HepG2 (cell line): ENCODE data around the gene GFRA4. TPM values are rescaled to one million over a fixed set of nuclear protein-coding genes. Genes with fewer than 3 reads are reported as not detected.

Source experiments
- PAX8 ChIP-seq: sonication (generic); formaldehyde crosslinking; IDR thresholded peaks from 2 replicates; pipeline ENCODE4 v1.8.0; 2022; ENCODE audit warnings: mild to moderate bottlenecking, missing genetic modification reagents, borderline replicate concordance
- polyA plus RNA-seq, 8 experiments: library from polyadenylated mRNA; depleted of rRNA in 3 of 8; stranded (reverse) in 7 of 8; unstranded in 1 of 8; fragments of >200 nt; fragmentation: Illumina TruSeq in 4 of 8; extraction: Trizol in 4 of 8; gene quantifications; 2 replicates each; pipeline versions ENCODE4 v1.2.1 to v1.2.3, GENCODE V29; 2011 to 2016; ENCODE audit warnings: low read depth in 4 of 8, missing spikeins in 1 of 8, mixed read lengths in 1 of 8; ENCODE audit not compliant: insufficient read depth in 1 of 8
- total RNA-seq, 5 experiments: library from RNA; depleted of rRNA; stranded (reverse); fragments of >200 nt; fragmentation: Illumina TruSeq; extraction: Trizol; gene quantifications; 2 replicates each; pipeline ENCODE4 v1.2.3, GENCODE V29; 2016; ENCODE audit warnings: low read depth in 1 of 5
- TF ChIP-seq, protein P1 (sequence below): sonication (generic); formaldehyde crosslinking; IDR thresholded peaks from 2 replicates; pipeline ENCODE4 v1.5.0; 2020; ENCODE audit warnings: mild to moderate bottlenecking, missing genetic modification reagents, borderline replicate concordance
- TF ChIP-seq, protein P2 (sequence below): sonication (generic); formaldehyde crosslinking; IDR thresholded peaks from 2 replicates; pipeline ENCODE4 v1.4.0; 2020; ENCODE audit warnings: mild to moderate bottlenecking, missing genetic modification reagents
- TF ChIP-seq, protein P3 (sequence below): sonication (generic); formaldehyde crosslinking; IDR thresholded peaks from 2 replicates; pipeline ENCODE4 v1.4.0; 2020; ENCODE audit warnings: mild to moderate bottlenecking, missing genetic modification reagents

The GFRA4 gene
- total and polyA plus RNA-seq, 2 of the 13 experiments (the other 11 are each of a cell fraction or from before 2014, with no cell fraction given) = not detected

DNA sequence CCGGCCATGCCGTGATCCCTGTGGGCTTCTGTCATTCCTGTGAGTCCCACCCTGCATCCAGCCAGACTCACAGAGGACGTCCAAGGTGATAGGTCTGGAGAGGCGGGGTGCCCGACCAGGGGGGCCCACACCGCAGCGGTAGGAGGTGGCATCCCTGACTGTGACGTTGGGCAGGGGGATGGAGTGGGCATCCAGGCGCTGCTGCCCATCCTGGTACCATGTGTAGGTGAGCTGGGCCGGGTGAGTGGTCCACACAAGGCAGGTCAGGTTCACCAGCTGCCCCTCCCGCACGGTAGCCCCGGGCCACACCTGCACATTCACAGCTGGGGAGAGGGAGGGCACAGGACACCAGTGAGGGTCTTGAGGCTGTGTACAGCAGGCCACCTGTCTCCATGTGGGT, 30.2 kb upstream of the GFRA4 start (continued):
- TF ChIP-seq, protein P1, sequence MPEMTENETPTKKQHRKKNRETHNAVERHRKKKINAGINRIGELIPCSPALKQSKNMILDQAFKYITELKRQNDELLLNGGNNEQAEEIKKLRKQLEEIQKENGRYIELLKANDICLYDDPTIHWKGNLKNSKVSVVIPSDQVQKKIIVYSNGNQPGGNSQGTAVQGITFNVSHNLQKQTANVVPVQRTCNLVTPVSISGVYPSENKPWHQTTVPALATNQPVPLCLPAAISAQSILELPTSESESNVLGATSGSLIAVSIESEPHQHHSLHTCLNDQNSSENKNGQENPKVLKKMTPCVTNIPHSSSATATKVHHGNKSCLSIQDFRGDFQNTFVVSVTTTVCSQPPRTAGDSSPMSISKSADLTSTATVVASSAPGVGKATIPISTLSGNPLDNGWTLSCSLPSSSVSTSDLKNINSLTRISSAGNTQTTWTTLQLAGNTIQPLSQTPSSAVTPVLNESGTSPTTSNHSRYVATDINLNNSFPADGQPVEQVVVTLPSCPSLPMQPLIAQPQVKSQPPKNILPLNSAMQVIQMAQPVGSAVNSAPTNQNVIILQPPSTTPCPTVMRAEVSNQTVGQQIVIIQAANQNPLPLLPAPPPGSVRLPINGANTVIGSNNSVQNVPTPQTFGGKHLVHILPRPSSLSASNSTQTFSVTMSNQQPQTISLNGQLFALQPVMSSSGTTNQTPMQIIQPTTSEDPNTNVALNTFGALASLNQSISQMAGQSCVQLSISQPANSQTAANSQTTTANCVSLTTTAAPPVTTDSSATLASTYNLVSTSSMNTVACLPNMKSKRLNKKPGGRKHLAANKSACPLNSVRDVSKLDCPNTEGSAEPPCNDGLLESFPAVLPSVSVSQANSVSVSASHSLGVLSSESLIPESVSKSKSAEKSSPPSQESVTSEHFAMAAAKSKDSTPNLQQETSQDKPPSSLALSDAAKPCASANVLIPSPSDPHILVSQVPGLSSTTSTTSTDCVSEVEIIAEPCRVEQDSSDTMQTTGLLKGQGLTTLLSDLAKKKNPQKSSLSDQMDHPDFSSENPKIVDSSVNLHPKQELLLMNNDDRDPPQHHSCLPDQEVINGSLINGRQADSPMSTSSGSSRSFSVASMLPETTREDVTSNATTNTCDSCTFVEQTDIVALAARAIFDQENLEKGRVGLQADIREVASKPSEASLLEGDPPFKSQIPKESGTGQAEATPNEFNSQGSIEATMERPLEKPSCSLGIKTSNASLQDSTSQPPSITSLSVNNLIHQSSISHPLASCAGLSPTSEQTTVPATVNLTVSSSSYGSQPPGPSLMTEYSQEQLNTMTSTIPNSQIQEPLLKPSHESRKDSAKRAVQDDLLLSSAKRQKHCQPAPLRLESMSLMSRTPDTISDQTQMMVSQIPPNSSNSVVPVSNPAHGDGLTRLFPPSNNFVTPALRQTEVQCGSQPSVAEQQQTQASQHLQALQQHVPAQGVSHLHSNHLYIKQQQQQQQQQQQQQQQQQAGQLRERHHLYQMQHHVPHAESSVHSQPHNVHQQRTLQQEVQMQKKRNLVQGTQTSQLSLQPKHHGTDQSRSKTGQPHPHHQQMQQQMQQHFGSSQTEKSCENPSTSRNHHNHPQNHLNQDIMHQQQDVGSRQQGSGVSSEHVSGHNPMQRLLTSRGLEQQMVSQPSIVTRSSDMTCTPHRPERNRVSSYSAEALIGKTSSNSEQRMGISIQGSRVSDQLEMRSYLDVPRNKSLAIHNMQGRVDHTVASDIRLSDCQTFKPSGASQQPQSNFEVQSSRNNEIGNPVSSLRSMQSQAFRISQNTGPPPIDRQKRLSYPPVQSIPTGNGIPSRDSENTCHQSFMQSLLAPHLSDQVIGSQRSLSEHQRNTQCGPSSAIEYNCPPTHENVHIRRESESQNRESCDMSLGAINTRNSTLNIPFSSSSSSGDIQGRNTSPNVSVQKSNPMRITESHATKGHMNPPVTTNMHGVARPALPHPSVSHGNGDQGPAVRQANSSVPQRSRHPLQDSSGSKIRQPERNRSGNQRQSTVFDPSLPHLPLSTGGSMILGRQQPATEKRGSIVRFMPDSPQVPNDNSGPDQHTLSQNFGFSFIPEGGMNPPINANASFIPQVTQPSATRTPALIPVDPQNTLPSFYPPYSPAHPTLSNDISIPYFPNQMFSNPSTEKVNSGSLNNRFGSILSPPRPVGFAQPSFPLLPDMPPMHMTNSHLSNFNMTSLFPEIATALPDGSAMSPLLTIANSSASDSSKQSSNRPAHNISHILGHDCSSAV (CRISPR knock-in tag) = no peak
- TF ChIP-seq, protein P2, sequence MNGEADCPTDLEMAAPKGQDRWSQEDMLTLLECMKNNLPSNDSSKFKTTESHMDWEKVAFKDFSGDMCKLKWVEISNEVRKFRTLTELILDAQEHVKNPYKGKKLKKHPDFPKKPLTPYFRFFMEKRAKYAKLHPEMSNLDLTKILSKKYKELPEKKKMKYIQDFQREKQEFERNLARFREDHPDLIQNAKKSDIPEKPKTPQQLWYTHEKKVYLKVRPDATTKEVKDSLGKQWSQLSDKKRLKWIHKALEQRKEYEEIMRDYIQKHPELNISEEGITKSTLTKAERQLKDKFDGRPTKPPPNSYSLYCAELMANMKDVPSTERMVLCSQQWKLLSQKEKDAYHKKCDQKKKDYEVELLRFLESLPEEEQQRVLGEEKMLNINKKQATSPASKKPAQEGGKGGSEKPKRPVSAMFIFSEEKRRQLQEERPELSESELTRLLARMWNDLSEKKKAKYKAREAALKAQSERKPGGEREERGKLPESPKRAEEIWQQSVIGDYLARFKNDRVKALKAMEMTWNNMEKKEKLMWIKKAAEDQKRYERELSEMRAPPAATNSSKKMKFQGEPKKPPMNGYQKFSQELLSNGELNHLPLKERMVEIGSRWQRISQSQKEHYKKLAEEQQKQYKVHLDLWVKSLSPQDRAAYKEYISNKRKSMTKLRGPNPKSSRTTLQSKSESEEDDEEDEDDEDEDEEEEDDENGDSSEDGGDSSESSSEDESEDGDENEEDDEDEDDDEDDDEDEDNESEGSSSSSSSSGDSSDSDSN = no peak
- TF ChIP-seq, protein P3, sequence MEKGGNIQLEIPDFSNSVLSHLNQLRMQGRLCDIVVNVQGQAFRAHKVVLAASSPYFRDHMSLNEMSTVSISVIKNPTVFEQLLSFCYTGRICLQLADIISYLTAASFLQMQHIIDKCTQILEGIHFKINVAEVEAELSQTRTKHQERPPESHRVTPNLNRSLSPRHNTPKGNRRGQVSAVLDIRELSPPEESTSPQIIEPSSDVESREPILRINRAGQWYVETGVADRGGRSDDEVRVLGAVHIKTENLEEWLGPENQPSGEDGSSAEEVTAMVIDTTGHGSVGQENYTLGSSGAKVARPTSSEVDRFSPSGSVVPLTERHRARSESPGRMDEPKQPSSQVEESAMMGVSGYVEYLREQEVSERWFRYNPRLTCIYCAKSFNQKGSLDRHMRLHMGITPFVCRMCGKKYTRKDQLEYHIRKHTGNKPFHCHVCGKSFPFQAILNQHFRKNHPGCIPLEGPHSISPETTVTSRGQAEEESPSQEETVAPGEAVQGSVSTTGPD (CRISPR knock-in tag) = no peak
- TF ChIP-seq PAX8 (CRISPR knock-in tag) = 0 out of 2 replicates have a peak, but pooled peaks have one; percentile 4
